ENCODE results near the gene PAPOLB.

The PAPOLB gene

GRCh38 chr7:4837041-4837802 is 24.6 kb downstream of the PAPOLB start:
- TF ChIP-seq POLR2AphosphoS5 (IDR thresholded peaks at IDR 0.05; ENCODE audit: low read depth, low read length) (no peak), POLR2A (IDR thresholded peaks at IDR 0.05; ENCODE audit: low read depth, low read length) (no peak), TAF1 (IDR thresholded peaks at IDR 0.05; ENCODE audit: borderline replicate concordance, low read depth, low read length) (no peak)
- no peak for DNase-seq (ENCODE audit: insufficient read length)
- FAIRE-seq = no peak

- DNase-seq (ENCODE audit: insufficient read length) (no peak), FAIRE-seq (no peak)
- TF ChIP-seq POLR2AphosphoS5 (IDR thresholded peaks at IDR 0.05; ENCODE audit: low read depth, low read length) (no peak), TAF1 (IDR thresholded peaks at IDR 0.05; ENCODE audit: borderline replicate concordance, low read depth, low read length) (no peak), POLR2A (IDR thresholded peaks at IDR 0.05; ENCODE audit: low read depth, low read length) (no peak)
Measured at GRCh38 chr7:4836206-4836661, 25.6 kb downstream of the PAPOLB start.

- TF ChIP-seq POLR2AphosphoS5 (IDR thresholded peaks at IDR 0.05; ENCODE audit: low read depth, low read length) (no peak), POLR2A (IDR thresholded peaks at IDR 0.05; ENCODE audit: low read depth, low read length) (no peak), TAF1 (IDR thresholded peaks at IDR 0.05; ENCODE audit: borderline replicate concordance, low read depth, low read length) (no peak)
- FAIRE-seq (no peak), DNase-seq (ENCODE audit: insufficient read length) (no peak)
Measured at GRCh38 chr7:4835398-4836205, 26.2 kb downstream of the PAPOLB start.

- FAIRE-seq (no peak), DNase-seq (ENCODE audit: insufficient read length) (no peak)
- TF ChIP-seq TAF1 (IDR thresholded peaks at IDR 0.05; ENCODE audit: borderline replicate concordance, low read depth, low read length) (no peak), POLR2A (IDR thresholded peaks at IDR 0.05; ENCODE audit: low read depth, low read length) (no peak), POLR2AphosphoS5 (IDR thresholded peaks at IDR 0.05; ENCODE audit: low read depth, low read length) (no peak)
Measured at GRCh38 chr7:4834601-4835397, 27.0 kb downstream of the PAPOLB start.

- DNase-seq (ENCODE audit: insufficient read length) = no peak
- no peak for TF ChIP-seq POLR2AphosphoS5 (IDR thresholded peaks at IDR 0.05; ENCODE audit: low read depth, low read length)
- no peak for TF ChIP-seq TAF1 (IDR thresholded peaks at IDR 0.05; ENCODE audit: borderline replicate concordance, low read depth, low read length)
- TF ChIP-seq POLR2A (IDR thresholded peaks at IDR 0.05; ENCODE audit: low read depth, low read length) = no peak
- no peak for FAIRE-seq
Measured at GRCh38 chr7:4833691-4834600, 27.9 kb downstream of the PAPOLB start.

- DNase-seq (ENCODE audit: insufficient read length) (no peak), FAIRE-seq (no peak)
- no peak for TF ChIP-seq POLR2AphosphoS5 (IDR thresholded peaks at IDR 0.05; ENCODE audit: low read depth, low read length)
- no peak for TF ChIP-seq TAF1 (IDR thresholded peaks at IDR 0.05; ENCODE audit: borderline replicate concordance, low read depth, low read length)
- no peak for TF ChIP-seq POLR2A (IDR thresholded peaks at IDR 0.05; ENCODE audit: low read depth, low read length)
Measured at GRCh38 chr7:4833176-4833575, 28.7 kb downstream of the PAPOLB start.

GRCh38 chr7:4832711-4833110 is 29.1 kb downstream of the PAPOLB start:
- FAIRE-seq (no peak), DNase-seq (ENCODE audit: insufficient read length) (no peak)
- no peak for TF ChIP-seq TAF1 (IDR thresholded peaks at IDR 0.05; ENCODE audit: borderline replicate concordance, low read depth, low read length)
- TF ChIP-seq POLR2AphosphoS5 (IDR thresholded peaks at IDR 0.05; ENCODE audit: low read depth, low read length) = no peak
- no peak for TF ChIP-seq POLR2A (IDR thresholded peaks at IDR 0.05; ENCODE audit: low read depth, low read length)

GRCh38 chr7:4831723-4832495 is 29.9 kb downstream of the PAPOLB start:
- no peak for FAIRE-seq
- no peak for TF ChIP-seq POLR2AphosphoS5 (IDR thresholded peaks at IDR 0.05; ENCODE audit: low read depth, low read length)
- TF ChIP-seq TAF1 (IDR thresholded peaks at IDR 0.05; ENCODE audit: borderline replicate concordance, low read depth, low read length) = no peak
- no peak for TF ChIP-seq POLR2A (IDR thresholded peaks at IDR 0.05; ENCODE audit: low read depth, low read length)
- DNase-seq (ENCODE audit: insufficient read length) = no peak

GRCh38 chr7:4830176-4830575 is 31.7 kb downstream of the PAPOLB start:
- FAIRE-seq = peak; percentile 33
- no peak for DNase-seq (ENCODE audit: insufficient read length)
- TF ChIP-seq POLR2A (IDR thresholded peaks at IDR 0.05; ENCODE audit: low read depth, low read length) (no peak), POLR2AphosphoS5 (IDR thresholded peaks at IDR 0.05; ENCODE audit: low read depth, low read length) (no peak), TAF1 (IDR thresholded peaks at IDR 0.05; ENCODE audit: borderline replicate concordance, low read depth, low read length) (no peak)

All from GM12892 (cell line).